Measurements from ENCODE around the gene PLEKHM3. TPM values are rescaled to one million over a fixed set of nuclear protein-coding genes. Genes with fewer than 3 reads are reported as not detected.

The PLEKHM3 gene
- total RNA-seq, 6 experiments from 2014 or later, result 6.4 to 8.2 (median 7.2) TPM

DNA sequence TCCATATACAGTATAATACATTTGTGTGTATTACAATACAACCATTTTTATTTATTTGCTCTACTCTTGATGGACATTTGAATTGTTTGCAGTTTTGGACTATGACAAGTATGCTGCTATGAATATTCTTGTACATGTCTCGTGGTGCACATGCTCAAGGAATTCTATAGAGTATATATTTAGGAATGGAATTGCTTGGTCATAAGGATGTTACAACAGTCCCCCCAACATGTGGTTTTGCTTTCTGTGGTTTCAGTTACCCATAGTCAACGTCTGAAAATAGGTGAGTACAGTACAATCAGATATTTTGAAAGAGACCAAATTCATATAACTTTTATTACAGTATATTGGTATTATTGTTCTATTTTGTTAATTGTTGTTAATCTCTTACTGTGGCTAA is 24.1 kb upstream of the PLEKHM3 start:
- no peak overlapping the region for H3K4me3 Mint-ChIP-seq
- peaks cover 35% of the 10 kb centered on the region for H3K4me1 Mint-ChIP-seq (ENCODE audit: low read depth)
- no peaks in the 10 kb centered on the region for H3K9me3 Mint-ChIP-seq
- no peaks in the 10 kb centered on the region for H3K36me3 Mint-ChIP-seq (ENCODE audit: low read depth)
- no peak overlapping the region for H3K27ac Mint-ChIP-seq
- DNase-seq, result no peak
- no peaks in the 10 kb centered on the region; the same call in 1 of the 2 replicates for H3K27me3 Mint-ChIP-seq (ENCODE audit: insufficient read depth)
- TF ChIP-seq, protein P1, sequence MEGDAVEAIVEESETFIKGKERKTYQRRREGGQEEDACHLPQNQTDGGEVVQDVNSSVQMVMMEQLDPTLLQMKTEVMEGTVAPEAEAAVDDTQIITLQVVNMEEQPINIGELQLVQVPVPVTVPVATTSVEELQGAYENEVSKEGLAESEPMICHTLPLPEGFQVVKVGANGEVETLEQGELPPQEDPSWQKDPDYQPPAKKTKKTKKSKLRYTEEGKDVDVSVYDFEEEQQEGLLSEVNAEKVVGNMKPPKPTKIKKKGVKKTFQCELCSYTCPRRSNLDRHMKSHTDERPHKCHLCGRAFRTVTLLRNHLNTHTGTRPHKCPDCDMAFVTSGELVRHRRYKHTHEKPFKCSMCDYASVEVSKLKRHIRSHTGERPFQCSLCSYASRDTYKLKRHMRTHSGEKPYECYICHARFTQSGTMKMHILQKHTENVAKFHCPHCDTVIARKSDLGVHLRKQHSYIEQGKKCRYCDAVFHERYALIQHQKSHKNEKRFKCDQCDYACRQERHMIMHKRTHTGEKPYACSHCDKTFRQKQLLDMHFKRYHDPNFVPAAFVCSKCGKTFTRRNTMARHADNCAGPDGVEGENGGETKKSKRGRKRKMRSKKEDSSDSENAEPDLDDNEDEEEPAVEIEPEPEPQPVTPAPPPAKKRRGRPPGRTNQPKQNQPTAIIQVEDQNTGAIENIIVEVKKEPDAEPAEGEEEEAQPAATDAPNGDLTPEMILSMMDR (IDR thresholded peaks at IDR 0.05), result no peak

DNA sequence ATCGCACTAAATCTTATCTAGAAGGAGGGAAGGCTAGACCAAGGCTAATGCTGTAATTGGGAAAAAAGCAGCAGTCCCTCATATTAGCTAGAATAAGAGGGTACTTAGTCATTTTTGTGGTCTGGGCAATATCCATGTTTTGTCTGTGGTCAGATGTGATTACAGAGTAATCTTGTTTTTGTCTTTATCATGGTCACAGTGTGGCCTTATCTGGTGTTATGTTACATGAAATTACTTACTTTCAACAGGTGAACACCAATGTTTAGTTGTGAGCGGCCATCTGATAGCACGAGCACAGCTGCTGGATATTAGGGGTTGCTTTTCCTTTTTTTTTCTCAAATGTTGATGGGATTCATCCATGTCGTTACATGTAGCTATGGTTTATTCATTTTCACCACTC is 23.7 kb upstream of the PLEKHM3 start:
- H3K36me3 Mint-ChIP-seq (ENCODE audit: low read depth), result no peaks in the 10 kb centered on the region
- no peaks in the 10 kb centered on the region; the same call in 1 of the 2 replicates for H3K27me3 Mint-ChIP-seq (ENCODE audit: insufficient read depth)
- no peak overlapping the region for H3K27ac Mint-ChIP-seq
- H3K9me3 Mint-ChIP-seq, result no peaks in the 10 kb centered on the region
- H3K4me3 Mint-ChIP-seq, result no peak overlapping the region
- H3K4me1 Mint-ChIP-seq (ENCODE audit: low read depth), result peaks cover 35% of the 10 kb centered on the region
- TF ChIP-seq, protein P1 (IDR thresholded peaks at IDR 0.05), result no peak
- no peak for DNase-seq

DNA sequence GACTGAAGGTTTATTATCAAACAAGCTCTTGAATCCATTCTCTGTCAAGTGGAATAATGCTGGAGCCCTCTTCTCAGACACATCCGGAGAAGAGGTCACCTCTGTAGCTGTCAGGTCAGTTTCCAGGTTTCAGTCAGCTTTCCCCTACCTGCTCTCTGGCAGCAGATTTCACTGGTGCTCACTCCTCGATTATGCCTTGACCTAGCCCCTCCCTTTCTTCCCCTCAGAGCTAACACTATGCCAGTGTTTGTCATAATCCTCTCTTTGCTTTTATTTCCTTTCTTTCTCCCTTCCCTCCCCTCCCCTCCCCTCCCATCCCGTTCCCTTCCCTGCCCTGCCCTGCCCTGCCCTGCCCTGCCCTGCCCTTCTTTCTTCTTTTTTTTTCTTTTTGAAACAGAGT is 22.5 kb upstream of the PLEKHM3 start:
- no peak for DNase-seq
- Mint-ChIP-seq H3K9me3 (no peaks in the 10 kb centered on the region), H3K4me1 (ENCODE audit: low read depth) (peaks cover 35% of the 10 kb centered on the region), H3K4me3 (no peak overlapping the region), H3K27ac (no peak overlapping the region), H3K36me3 (ENCODE audit: low read depth) (no peaks in the 10 kb centered on the region), H3K27me3 (ENCODE audit: insufficient read depth) (no peaks in the 10 kb centered on the region; the same call in 1 of the 2 replicates)
- TF ChIP-seq, protein P1 (IDR thresholded peaks at IDR 0.05), result no peak

DNA sequence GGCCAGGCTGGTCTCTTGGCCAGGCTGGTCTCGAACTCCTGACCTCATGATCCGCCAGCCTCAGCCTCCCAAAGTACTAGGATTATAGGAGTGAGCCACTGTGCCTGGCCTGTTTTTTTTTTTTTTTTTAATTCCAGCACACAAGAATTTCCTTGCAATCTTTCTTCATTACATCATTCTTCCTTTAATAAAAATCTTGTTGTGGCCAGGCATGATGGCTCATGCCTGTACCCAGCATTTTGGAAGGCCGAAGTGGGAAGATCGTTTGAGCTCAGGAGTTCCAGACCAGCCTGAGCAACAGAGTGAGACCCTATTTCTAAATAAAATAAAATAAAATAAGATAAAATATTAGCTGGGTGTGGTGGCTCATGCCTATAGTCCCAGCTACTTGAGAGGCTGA is 21.4 kb upstream of the PLEKHM3 start:
- peaks cover 40% of the 10 kb centered on the region for H3K4me1 Mint-ChIP-seq (ENCODE audit: low read depth)
- no peaks in the 10 kb centered on the region for H3K36me3 Mint-ChIP-seq (ENCODE audit: low read depth)
- H3K4me3 Mint-ChIP-seq, result no peak overlapping the region
- no peaks in the 10 kb centered on the region for H3K9me3 Mint-ChIP-seq
- no peak overlapping the region for H3K27ac Mint-ChIP-seq
- peak; percentile 10 for DNase-seq
- TF ChIP-seq, protein P1 (IDR thresholded peaks at IDR 0.05), result no peak
- H3K27me3 Mint-ChIP-seq (ENCODE audit: insufficient read depth), result no peaks in the 10 kb centered on the region; the same call in 1 of the 2 replicates

DNA sequence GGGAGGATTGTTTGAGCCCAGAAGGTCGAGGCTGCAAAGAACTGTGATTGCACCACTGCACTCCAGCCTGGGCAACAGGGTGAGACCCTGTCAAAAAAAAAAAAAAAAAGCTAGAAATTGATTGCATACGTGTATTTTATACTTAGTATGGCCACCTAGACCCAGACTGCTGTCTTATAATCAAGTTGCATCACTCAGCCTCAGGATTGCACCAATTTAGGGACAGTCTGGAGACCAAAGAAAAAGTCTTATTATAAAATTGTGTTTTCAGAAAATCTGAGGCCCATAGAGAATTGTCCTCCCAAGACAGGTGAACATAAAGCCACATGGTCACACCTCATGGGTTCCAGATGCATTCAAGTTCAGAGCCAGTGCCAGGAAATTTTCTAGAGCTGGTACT is 17.1 kb upstream of the PLEKHM3 start:
- Mint-ChIP-seq H3K27ac (no peak overlapping the region), H3K36me3 (ENCODE audit: low read depth) (no peaks in the 10 kb centered on the region), H3K4me1 (ENCODE audit: low read depth) (peaks cover 56% of the 10 kb centered on the region), H3K9me3 (no peaks in the 10 kb centered on the region), H3K4me3 (no peak overlapping the region), H3K27me3 (ENCODE audit: insufficient read depth) (no peaks in the 10 kb centered on the region; the same call in 1 of the 2 replicates)
- DNase-seq, result no peak
- TF ChIP-seq, protein P1 (IDR thresholded peaks at IDR 0.05), result no peak

DNA sequence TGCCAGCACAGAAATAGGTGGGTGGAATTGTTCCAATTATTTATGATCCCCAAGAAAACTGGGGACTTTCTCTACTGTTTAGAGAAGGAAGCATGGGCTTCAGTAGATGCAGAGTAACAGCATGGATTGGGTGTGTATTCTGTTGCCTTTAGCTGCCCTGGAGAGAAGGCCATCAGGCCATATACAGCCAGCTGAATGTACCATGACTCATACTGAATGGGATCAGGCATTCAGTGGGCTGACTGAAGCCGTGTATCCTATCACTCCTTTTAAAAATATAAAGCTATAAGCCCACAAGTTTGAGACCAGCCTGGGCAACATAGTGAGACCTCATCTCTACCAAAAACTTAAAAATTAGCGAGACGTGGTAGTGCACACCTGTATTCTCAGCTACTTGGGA is 16.7 kb upstream of the PLEKHM3 start:
- Mint-ChIP-seq H3K27me3 (ENCODE audit: insufficient read depth) (no peaks in the 10 kb centered on the region; the same call in 1 of the 2 replicates), H3K4me1 (ENCODE audit: low read depth) (peaks cover 54% of the 10 kb centered on the region), H3K9me3 (no peaks in the 10 kb centered on the region), H3K36me3 (ENCODE audit: low read depth) (no peaks in the 10 kb centered on the region), H3K27ac (no peak overlapping the region), H3K4me3 (no peak overlapping the region)
- TF ChIP-seq, protein P1 (IDR thresholded peaks at IDR 0.05), result no peak
- peak; percentile 31 for DNase-seq
